HG03378 (cell line): ENCODE results near the gene ERGIC1.
"Not testable (repeated sequence)": the region's sequence is repeated elsewhere in the genome, so short reads cannot be mapped to it uniquely, and the experiment has no call there.

ENCODE experiments used
- ATAC-seq: cut with Tn5 transposase; IDR thresholded peaks from one replicate; pipeline ENCODE4 v1.9.1; 2021; ENCODE audit warnings: mild to moderate bottlenecking, moderate library complexity; ENCODE audit not compliant: unreplicated experiment

The ERGIC1 gene

DNA sequence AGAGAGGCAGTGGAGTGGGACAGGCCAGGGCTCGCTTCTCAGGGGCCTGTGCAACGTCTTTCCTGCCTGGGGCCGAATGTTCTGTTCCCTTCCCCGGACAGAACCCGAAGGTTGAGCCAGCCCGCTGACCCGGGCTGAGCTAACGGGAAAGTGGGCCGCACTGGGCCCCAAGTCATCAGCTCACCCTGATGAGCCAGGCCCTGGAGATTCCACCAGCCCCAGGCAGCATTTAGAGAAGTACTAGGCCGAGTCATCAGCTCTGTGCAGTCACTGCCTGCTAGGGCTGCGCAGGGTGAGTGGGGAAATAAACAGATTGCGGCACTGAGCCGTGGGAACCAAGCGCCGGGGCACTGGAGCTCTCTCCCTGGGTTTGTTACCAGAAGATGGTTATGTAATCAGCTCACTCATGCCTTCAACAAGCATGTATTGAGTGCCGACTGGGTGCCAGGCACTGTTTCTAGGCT lies 33.9 kb upstream of the ERGIC1 start:
- ATAC-seq, result no peak

DNA sequence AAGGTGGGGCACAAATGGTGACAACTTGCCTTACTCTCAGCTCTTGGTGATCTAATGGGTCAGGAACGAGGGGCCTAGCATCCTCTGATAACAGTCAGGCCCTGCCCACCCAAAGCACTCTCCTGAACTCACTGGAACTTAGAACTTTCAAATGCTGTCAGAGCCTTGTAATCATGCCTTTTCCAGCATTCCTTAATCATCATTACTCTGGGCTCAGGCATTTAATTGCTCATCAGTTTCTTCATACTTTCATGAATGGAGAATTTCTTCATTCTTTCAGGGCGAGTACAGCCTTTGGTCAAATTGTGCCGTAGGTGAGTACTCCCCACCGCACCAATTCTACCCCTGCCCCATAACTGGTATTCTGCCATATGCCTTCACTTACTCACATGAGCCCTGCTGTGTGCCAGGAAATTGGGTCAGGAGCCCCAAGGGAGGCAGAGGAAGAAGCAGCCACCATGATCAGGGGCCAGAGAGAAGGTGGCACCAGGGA lies 32.8 kb upstream of the ERGIC1 start:
- no peak for ATAC-seq

DNA sequence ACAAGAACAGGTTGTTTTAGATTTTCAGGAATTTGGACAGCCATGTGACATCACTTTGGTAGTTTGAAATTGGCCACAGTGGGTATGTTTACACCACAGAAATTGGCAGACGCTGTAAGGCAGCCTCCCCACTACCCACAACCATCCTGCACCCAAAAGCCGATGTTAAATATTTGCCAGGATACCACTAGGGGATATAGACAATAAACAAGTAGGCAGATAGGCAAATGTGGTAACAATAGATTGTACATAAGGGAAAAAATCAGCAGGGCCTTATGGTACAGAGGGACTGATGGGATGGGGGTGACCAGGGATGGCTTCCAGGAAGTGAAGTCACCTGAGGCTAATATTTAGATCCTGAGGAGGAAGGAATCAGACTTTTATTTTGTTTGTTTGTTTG lies 31.9 kb upstream of the ERGIC1 start:
- ATAC-seq, result no peak

GRCh38 chr5:172802567-172803176 lies 31.4 kb upstream of the ERGIC1 start:
- ATAC-seq, result no peak

DNA sequence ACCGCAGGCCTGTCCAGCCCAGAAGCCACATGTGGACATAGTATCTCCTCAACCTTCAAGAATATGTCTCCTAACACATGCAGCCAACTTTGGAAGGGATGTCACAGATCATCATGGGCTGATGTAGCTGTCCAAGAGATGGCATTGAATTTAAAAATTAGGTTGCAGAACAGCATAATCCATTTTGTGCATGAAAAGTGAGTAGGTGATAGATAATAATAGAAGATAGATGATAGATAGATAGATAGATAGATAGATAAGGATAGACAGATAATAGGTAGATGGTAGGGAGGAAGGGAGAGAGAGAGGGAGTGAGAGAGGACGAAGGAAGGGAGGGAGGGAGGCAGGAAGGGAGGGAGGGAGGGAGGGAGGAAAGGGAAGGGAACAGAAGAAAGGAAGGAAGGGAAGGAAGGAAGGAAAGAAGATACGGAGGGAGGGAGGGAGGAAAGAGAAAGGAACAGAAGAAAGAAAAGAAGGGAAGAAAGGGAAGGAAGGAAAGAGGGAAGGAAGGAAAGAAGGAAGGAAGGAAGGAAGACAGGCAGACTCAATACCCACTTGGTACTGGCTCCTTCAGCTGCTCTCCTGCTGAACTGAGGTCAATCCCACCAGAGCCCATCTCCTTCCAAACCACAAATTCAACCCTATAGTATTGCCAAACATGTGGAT lies 28.9 kb upstream of the ERGIC1 start:
- no peak for ATAC-seq

DNA sequence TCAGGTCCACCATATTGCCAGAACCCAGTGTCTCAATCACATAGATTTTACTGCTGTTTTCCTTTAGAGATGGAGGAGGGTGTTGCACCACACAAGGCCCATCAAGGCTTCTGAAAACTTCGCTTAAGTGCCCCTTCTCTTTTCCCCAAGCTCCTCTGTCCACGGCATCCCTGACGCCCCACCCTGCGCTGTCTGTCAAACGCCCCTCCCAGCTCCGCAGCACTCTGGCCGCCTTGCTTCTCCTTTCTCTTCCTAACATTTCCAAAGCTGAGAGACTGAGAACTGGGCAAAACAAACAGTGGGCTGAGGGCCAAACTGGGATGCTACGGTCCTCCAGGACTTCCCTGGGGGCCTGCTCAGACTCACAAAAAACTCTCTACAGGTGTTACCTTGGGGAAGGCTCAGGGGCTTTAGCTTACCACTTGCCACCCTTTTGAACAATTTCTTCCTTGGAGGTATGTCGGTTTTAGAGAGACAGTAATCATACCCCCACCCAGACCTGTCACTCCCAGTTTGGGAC lies 28.3 kb upstream of the ERGIC1 start:
- no peak for ATAC-seq

- ATAC-seq, result peak; percentile 85
These were observed 27.0 kb upstream of the ERGIC1 start for GRCh38 chr5:172806897-172807672.

DNA sequence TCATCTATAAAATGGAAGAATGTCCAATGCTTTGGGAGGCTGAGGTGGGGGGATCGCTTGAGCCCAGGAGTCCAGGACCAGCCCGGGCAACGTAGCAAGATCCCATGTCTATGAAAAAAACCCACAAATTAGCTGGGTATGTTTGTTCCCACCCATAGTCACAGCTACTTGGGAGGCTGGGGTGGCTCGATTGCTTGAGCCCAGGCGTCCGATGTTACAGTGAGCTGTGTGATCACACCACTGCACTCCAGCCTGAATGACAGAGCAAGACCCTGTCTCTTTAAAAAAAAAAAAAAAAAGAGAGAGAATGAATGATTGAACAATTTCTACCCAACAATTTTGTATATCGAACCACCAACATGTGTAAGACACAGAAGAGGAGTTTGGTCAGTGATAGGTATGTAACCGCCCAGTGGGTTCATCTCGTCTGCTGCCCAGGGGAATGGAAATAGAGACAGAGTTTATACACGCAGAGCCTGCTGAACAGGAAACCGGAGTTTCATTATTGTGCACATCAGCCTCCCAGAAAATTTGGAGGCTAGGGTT lies 26.2 kb upstream of the ERGIC1 start:
- ATAC-seq, result no peak

DNA sequence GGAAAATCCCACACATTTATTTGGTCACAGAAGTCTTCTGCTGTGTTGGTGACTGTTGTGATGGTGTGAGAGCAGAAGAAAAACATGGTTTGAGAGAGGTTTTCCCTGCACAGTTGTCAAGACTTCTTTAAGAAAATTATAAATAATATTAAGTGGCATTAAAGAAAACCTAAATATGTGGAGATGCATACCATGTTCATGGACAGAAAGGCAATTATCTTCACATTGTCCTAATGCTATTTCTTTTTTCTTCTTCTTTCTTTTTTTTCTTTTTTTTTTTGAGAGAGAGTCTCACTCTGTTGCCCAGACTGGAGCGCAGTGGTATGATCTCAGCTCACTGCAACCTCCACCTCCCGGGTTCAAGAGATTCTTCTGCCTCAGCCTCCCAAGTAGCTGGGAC lies 24.3 kb upstream of the ERGIC1 start:
- no peak for ATAC-seq

DNA sequence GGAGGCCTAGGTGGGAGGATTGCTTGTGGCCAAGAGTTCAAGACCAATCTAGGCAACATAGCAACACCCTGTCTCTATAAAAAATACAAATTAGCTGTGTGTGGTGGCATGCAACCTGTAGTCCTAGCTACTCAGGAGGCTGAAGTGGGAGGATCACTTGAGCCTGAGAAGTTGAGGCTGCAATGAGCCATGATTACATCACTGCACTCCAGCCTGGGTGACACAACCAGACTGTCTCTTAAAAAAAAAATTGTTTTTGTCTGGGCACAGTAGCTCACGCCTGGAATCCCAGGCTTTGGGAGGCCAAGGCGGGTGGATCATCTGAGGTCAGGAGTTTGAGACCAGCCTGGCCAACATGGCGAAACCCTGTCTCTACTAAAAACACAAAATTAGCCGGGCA lies 23.1 kb upstream of the ERGIC1 start:
- ATAC-seq, result not testable (repeated sequence)

DNA sequence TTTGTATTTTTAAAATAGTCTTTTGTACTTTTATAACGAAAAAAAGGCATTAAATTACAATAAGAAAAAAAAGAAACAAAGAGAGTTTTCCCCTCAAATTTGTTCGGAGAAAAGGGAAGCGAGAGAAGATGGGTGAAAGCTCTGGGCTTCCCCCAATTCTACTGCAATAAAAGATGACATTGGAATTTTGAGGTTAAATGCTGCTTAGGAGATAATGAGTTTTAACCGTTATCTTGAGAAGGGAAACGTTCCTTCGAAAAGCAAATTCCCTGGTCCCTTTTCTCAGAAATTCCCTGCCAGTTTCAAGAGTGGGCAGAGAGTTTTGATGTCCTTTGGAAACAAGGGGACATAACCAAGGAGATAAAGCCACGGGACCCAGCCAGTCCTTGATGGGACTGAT lies 18.4 kb upstream of the ERGIC1 start:
- ATAC-seq, result no peak

DNA sequence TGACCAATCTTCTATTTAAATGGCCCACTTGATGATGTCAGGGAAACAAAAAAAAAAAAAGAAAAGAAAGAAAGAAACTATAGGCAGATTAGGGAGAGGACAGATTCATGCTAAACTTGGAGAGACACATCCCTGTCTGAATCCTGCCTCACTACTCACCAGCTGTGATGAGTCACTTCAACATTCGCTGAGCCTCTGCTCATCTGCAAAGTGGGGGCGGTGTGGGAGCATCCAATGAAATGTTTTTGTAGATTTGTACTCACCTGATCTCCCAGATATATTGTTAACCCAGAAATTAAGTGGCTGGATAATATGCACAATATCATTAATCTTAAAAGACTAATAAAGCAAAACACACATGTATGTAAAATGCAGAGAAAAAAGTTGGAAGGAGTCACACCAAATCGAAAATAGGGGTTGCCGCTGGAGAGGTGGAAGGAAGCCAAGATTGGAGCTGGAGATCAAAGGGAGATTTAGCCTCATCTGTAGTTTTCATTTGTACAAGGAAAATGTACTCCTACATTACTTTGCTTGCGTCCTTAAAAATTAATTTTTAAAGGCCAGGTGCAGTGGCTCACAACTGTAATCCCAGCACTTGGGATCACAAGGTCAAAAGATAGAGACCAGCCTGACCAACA lies 17.0 kb upstream of the ERGIC1 start:
- no peak for ATAC-seq

DNA sequence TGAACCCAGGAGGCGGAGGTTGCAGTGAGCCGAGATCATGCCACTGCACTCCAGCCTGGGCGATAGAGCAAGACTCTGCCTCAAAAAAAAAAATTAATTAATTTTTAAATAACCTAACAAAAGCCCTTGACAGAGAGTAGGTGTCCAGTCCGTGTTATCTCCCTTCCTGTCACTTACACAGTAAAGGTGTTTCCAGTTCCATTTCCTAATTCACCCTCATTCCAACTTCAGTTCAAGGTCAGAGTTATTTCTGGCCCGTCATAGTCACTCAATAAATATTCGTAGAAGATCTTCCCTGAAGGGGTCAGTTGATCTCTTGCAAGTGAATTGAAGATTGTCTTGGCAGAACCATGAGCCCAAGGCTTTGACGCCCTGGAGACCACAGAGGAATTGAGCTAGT lies 16.4 kb upstream of the ERGIC1 start:
- no peak for ATAC-seq

- ATAC-seq, result no peak
These were observed 16.0 kb upstream of the ERGIC1 start for GRCh38 chr5:172818081-172818480.

GRCh38 chr5:172819569-172819968 lies 14.5 kb upstream of the ERGIC1 start:
- no peak for ATAC-seq

DNA sequence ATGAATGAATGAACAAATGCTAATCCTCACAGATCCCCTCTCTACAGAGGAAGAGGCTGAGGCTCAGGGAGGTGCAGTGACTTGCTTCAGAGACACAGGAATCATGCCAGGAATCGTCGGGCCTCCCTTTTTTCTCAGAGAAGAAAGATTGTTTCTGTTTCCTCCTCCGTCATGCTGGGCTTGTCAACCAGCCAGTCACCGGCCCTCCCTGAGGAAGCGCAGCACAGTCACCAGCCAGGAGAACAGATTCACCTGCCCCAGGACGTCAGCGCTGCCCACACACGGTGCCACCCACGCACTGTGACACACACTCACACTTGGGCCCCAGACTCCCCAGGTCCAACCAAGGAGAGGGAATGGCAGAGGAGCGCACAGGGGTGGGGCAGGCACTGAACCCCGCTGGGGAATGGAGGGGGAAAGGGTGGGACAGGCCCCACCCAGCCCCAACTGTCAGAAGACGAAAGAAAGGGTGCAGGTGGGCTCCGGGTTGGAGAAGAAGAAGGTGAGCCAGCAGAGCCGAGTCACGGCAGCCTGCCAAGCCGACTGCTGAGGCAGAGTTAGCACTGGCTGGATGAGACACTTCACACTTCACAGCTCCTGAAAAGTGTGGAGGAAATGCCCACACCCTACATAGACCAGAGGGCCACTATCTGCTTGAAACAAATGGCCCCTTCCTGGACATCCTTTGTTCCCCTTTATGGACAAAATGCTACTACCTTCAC lies 13.8 kb upstream of the ERGIC1 start:
- no peak for ATAC-seq

DNA sequence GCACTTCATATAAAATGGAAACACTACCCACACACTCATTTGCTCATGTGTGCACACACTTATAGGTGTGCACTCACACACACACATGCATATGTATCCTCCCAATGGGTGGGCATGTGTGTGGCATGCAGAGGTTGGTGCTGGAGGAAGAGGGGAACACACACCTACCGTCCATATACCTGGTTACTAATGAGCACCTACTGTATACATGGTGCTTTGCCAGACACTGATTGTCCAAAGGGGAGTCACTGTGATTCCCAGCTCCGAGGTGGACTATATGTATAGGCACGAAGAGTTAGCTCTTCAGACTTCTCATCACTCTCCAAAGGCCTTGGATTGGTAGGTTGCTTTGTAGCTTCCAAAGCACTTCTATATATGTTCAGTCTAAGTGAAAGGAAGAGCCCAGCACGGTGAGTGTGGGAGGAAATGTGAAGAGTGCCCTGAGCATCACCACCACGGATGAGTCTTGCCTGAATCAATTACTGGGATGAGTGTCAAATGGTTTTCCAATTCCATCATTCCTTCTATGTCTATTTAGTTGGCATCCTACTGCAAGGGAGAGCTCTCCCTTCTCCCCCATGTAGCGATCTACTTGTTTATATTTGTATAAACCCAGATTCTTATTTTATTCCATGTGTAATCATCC lies 12.6 kb upstream of the ERGIC1 start:
- ATAC-seq, result no peak

GRCh38 chr5:172823840-172824362 lies 10.2 kb upstream of the ERGIC1 start:
- no peak for ATAC-seq

DNA sequence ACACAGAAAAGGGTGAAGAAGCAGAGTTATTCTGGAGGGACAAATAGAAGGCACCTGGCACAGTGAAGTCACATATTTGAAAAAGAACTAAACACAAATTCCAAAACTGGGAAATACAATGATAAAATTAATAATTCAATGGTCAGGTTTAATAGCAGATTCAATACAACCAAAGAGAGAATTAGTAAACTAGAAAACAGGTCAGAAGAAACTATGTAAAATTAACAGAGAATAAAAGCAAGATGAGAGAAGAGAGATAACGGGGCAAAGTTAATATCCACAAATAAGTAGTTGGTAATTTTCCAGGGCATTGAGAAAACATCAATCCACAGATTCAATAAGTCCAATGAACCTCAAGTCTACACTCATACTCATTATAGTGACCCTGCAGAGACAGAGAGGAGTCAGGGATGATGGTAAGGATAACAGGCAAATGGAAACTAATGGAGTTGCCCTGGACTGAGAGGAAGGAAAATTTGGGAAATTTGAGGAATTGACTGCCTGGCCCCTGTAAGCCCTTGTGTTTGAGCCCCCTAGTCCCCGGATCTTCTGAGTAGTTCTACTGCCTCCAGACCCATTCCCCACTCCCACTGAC lies 8.3 kb upstream of the ERGIC1 start:
- no peak for ATAC-seq
